SK-N-SH (cell line): Measurements from ENCODE around the gene PAAF1. TPM values are rescaled to one million over a fixed set of nuclear protein-coding genes. Genes with fewer than 3 reads are reported as not detected.
"Not testable (repeated sequence)": the region's sequence is repeated elsewhere in the genome, so short reads cannot be mapped to it uniquely, and the experiment has no call there.

Experiments used
- CTCF ChIA-PET: fragments of 300-600, 350-600 bp; formaldehyde crosslinking; extraction: SDS; loops from one replicate; lab custom pipeline; 2021; lab: Yijun Ruan, JAX
- POLR2A ChIA-PET: fragments of 350-600 bp; sonication (Branson Sonifier 250); formaldehyde crosslinking; extraction: SDS; loops from one replicate; lab custom pipeline; 2020; ENCODE audit warnings: antibody characterized with exemption, inconsistent platforms; lab: Yijun Ruan, JAX
- DNase-seq: peaks from one replicate; pipeline ENCODE4 v3.0.0; 2012
- H2AFZ ChIP-seq: fragments of 200-600 bp; sonication (generic); 2 replicates; pipeline ENCODE4 v1.8.1; 2016; ENCODE audit warnings: antibody characterized with exemption, mild to moderate bottlenecking, low read depth
- H3F3A ChIP-seq: fragments of 200-600 bp; sonication (generic); replicated peaks from 2 replicates; pipeline ENCODE3; 2016; ENCODE audit warnings: antibody characterized with exemption, mild to moderate bottlenecking; ENCODE audit not compliant: insufficient read depth
- H3K27ac ChIP-seq, 2 experiments: fragments of 200-500 bp in 1 of 2; fragments of 200-600 bp in 1 of 2; sonication (Bioruptor generic) in 1 of 2; sonication (generic), shearing (Covaris generic) in 1 of 2; 2 replicates each; pipeline versions ENCODE4 v1.5.1 to v1.6.1; 2014 to 2016; ENCODE audit warnings: low read depth in 2 of 2, inconsistent platforms in 1 of 2, low read length in 1 of 2, mild to moderate bottlenecking in 1 of 2, mixed read lengths in 1 of 2
- H3K27me3 ChIP-seq: fragments of 200-600 bp; sonication (generic), shearing (Covaris generic); 2 replicates; pipeline ENCODE4 v1.6.1; 2016; ENCODE audit warnings: mixed run types; ENCODE audit not compliant: insufficient read depth
- H3K36me3 ChIP-seq, 2 experiments: fragments of 200-500 bp in 1 of 2; fragments of 200-600 bp in 1 of 2; sonication (Bioruptor generic) in 1 of 2; sonication (generic) in 1 of 2; replicated peaks in 1 of 2; 2 replicates each; pipeline versions ENCODE3 to v1.5.1; 2014 to 2016; ENCODE audit warnings: low read length in 1 of 2, mild to moderate bottlenecking in 1 of 2; ENCODE audit not compliant: insufficient read depth in 2 of 2, control insufficient read depth in 1 of 2
- H3K4me1 ChIP-seq, 2 experiments: fragments of 200-500 bp in 1 of 2; fragments of 200-600 bp in 1 of 2; sonication (Bioruptor generic) in 1 of 2; sonication (generic), shearing (Covaris generic) in 1 of 2; 2 replicates each; pipeline versions ENCODE4 v1.5.1 to v1.6.1; 2014 to 2016; ENCODE audit warnings: low read depth in 1 of 2, low read length in 1 of 2, mixed run types in 1 of 2; ENCODE audit not compliant: insufficient read depth in 2 of 2, control insufficient read depth in 1 of 2
- H3K4me2 ChIP-seq: fragments of 200-600 bp; sonication (generic), shearing (Covaris generic); 2 replicates; pipeline ENCODE4 v1.6.1; 2017; ENCODE audit warnings: mixed run types
- H3K4me3 ChIP-seq, 2 experiments: fragments of 200-500 bp in 1 of 2; fragments of 200-600 bp in 1 of 2; sonication (Bioruptor generic) in 1 of 2; sonication (generic), shearing (Covaris generic) in 1 of 2; 2 replicates each; pipeline versions ENCODE4 v1.5.1 to v1.8.1; 2014 to 2016; ENCODE audit warnings: low read depth in 2 of 2, inconsistent platforms in 1 of 2, low read length in 1 of 2, mild to moderate bottlenecking in 1 of 2, mixed read lengths in 1 of 2, moderate library complexity in 1 of 2
- H3K79me2 ChIP-seq: fragments of 200-600 bp; sonication (generic); 2 replicates; pipeline ENCODE4 v1.8.1; 2017; ENCODE audit warnings: mild to moderate bottlenecking; ENCODE audit not compliant: insufficient read depth
- H3K9ac ChIP-seq: fragments of 200-600 bp; sonication (generic); 2 replicates; pipeline ENCODE4 v1.6.1; 2017; ENCODE audit warnings: mixed run types
- H3K9me2 ChIP-seq: fragments of 200-600 bp; sonication (generic); 2 replicates; pipeline ENCODE4 v1.6.1; 2017; ENCODE audit warnings: mixed run types
- H3K9me3 ChIP-seq: fragments of 200-600 bp; sonication (generic); 2 replicates; pipeline ENCODE4 v1.6.1; 2017; ENCODE audit warnings: mixed run types, mild to moderate bottlenecking, moderate library complexity
- H4K20me1 ChIP-seq: fragments of 200-600 bp; sonication (generic); 2 replicates; pipeline ENCODE4 v1.6.1; 2017; ENCODE audit warnings: mild to moderate bottlenecking, mixed run types; ENCODE audit not compliant: insufficient read depth
- EP300 ChIP-seq, 2 experiments: IDR thresholded peaks; 2 replicates each; pipeline versions ENCODE4 v1.4.0 to v1.6.1; 2012; ENCODE audit warnings: borderline replicate concordance in 1 of 2, low read depth in 1 of 2, low read length in 1 of 2
- EZH2phosphoT487 ChIP-seq: fragments of 200-600 bp; sonication (generic); IDR thresholded peaks from 2 replicates; pipeline ENCODE4 v1.6.1; 2017; ENCODE audit warnings: low read depth, mixed run types, mild to moderate bottlenecking, antibody characterized with exemption, moderate library complexity, borderline replicate concordance
- FOSL2 ChIP-seq: IDR thresholded peaks from 2 replicates; pipeline ENCODE4 v1.4.0; 2012; ENCODE audit warnings: low read depth, mild to moderate bottlenecking, moderate library complexity, borderline replicate concordance
- FOXM1 ChIP-seq: IDR thresholded peaks from 2 replicates; pipeline ENCODE4 v1.4.0; 2012; ENCODE audit warnings: low read depth, mild to moderate bottlenecking
- GATA2 ChIP-seq: sonication (generic); formaldehyde crosslinking; IDR thresholded peaks from 2 replicates; pipeline ENCODE4 v1.5.0; 2020; ENCODE audit warnings: mild to moderate bottlenecking, missing genetic modification reagents
- JUND ChIP-seq: IDR thresholded peaks from 2 replicates; pipeline ENCODE4 v1.4.0; 2012
- MEF2A ChIP-seq: IDR thresholded peaks from 2 replicates; pipeline ENCODE4 v1.4.0; 2012; ENCODE audit warnings: low read depth, borderline replicate concordance
- MXI1 ChIP-seq: IDR thresholded peaks from 2 replicates; pipeline ENCODE4 v1.6.1; 2012; ENCODE audit warnings: mild to moderate bottlenecking, low read depth, low read length, improper control_type of control experiment
- NRF1 ChIP-seq: IDR thresholded peaks from 2 replicates; pipeline ENCODE4 v1.6.1; 2012; ENCODE audit warnings: low read depth, mild to moderate bottlenecking, low read length
- POLR2AphosphoS5 ChIP-seq: IDR thresholded peaks from 2 replicates; pipeline ENCODE4 v1.6.1; 2012; ENCODE audit warnings: low read depth, low read length
- SIN3A ChIP-seq: IDR thresholded peaks from 2 replicates; pipeline ENCODE4 v1.6.1; 2012; ENCODE audit warnings: low read depth, mild to moderate bottlenecking, low read length, moderate library complexity, borderline replicate concordance
- SMC3 ChIP-seq: IDR thresholded peaks from 2 replicates; pipeline ENCODE4 v1.6.1; 2012; ENCODE audit warnings: low read depth, low read length, improper control_type of control experiment
- TAF1 ChIP-seq: IDR thresholded peaks from 2 replicates; pipeline ENCODE4 v1.6.1; 2012; ENCODE audit warnings: low read depth, mild to moderate bottlenecking, low read length, moderate library complexity, borderline replicate concordance
- TCF12 ChIP-seq: IDR thresholded peaks from 2 replicates; pipeline ENCODE4 v1.4.0; 2012
- TEAD4 ChIP-seq: IDR thresholded peaks from 2 replicates; pipeline ENCODE4 v1.4.0; 2012; ENCODE audit warnings: mild to moderate bottlenecking, borderline replicate concordance; ENCODE audit not compliant: insufficient read depth
- USF1 ChIP-seq: IDR thresholded peaks from 2 replicates; pipeline ENCODE4 v1.4.0; 2012; ENCODE audit warnings: low read depth, borderline replicate concordance
- USF2 ChIP-seq: fragments of 150-350 bp; IDR thresholded peaks from 2 replicates; pipeline ENCODE4 v1.6.1; 2017; ENCODE audit warnings: antibody characterized with exemption, low read length, low read depth, borderline replicate concordance
- YY1 ChIP-seq: IDR thresholded peaks from 2 replicates; pipeline ENCODE4 v1.4.0; 2012; ENCODE audit warnings: low read depth, mild to moderate bottlenecking
- ZBTB33 ChIP-seq: IDR thresholded peaks from 2 replicates; pipeline ENCODE4 v1.4.0; 2012; ENCODE audit warnings: low read depth, borderline replicate concordance
- WGBS: methylation state at CpG from one replicate; pipeline ENCODE4 v1.1.6; 2017; ENCODE audit warnings: low lambda C conversion rate; 5-methylcytosine and 5-hydroxymethylcytosine counted together
- polyA plus RNA-seq, 3 experiments: library from polyadenylated mRNA; depleted of rRNA; stranded (reverse); fragments of >200 nt; gene quantifications; 2 replicates each; pipeline ENCODE4 v1.2.3, GENCODE V29; 2012

Gene PAAF1
- polyA plus RNA-seq, 1 of the 3 experiments (the other 2 are of a cell fraction), result 23.2 TPM

- POLR2A ChIA-PET, result interaction anchor here (0.6 kb wide), 1 partner anchor 93 kb away, joined by 5 read pairs; no protein-coding TSS in a partner anchor
- H3K9me3 ChIP-seq, H3K27ac ChIP-seq, H3K9ac ChIP-seq, H3K4me3 ChIP-seq, H3K27me3 ChIP-seq, CTCF ChIA-PET, H2AFZ ChIP-seq, H3K4me1 ChIP-seq, H3K9me2 ChIP-seq, H4K20me1 ChIP-seq, H3K4me2 ChIP-seq, DNase-seq, H3F3A ChIP-seq: not testable (repeated sequence)
- Histone ChIP-seq H3K36me3 (peaks cover 4 to 11% of the 10 kb centered on the region in 2 experiments), H3K79me2 (peaks cover 29% of the 10 kb centered on the region)
- 80% methylated on average over 10 of the region's 10 CpGs for WGBS
Observed at GRCh38 chr11:73880449-73880848, 3.6 kb downstream of the PAAF1 start.

- Histone ChIP-seq H3K9me3 (no peaks in the 10 kb centered on the region), H3K9ac (no peak overlapping the region), H3K27ac (no peak overlapping the region), H3K36me3 (peaks cover 13 to 21% of the 10 kb centered on the region in 2 experiments), H3K79me2 (no peaks in the 10 kb centered on the region; the same call in 1 of the 2 replicates), H3K4me3 (no peak overlapping the region), H3K4me2 (no peak overlapping the region), H4K20me1 (no peaks in the 10 kb centered on the region), H3K27me3 (no peaks in the 10 kb centered on the region), H3F3A (peaks cover 3% of the 10 kb centered on the region), H2AFZ (no peak overlapping the region), H3K9me2 (no peaks in the 10 kb centered on the region), H3K4me1 (peaks cover 0 to under 1% of the 10 kb centered on the region in 2 experiments; a peak in 2 of 4 replicates)
- TF ChIP-seq TAF1, result no peak
- no peak for TF ChIP-seq GATA2 (CRISPR knock-in tag)
- no peak for TF ChIP-seq TCF12
- TF ChIP-seq MEF2A, result no peak
- no peak for TF ChIP-seq USF2
- TF ChIP-seq JUND, result no peak
- TF ChIP-seq EZH2phosphoT487, result no peak
- no peak for TF ChIP-seq NRF1
- no peak for TF ChIP-seq SIN3A
- no peak for TF ChIP-seq MXI1
- TF ChIP-seq SMC3, result no peak
- no peak for TF ChIP-seq FOSL2
- TF ChIP-seq USF1, result no peak
- TF ChIP-seq YY1, result no peak
- no peak for TF ChIP-seq FOXM1
- TF ChIP-seq EP300 (IDR thresholded peaks at IDR 0.05; ENCODE audit: borderline replicate concordance in 1 of 2, low read depth in 1 of 2, low read length in 1 of 2), result no peak
- TF ChIP-seq TEAD4, result no peak
- no peak for TF ChIP-seq ZBTB33
- TF ChIP-seq POLR2AphosphoS5, result no peak
- ChIA-PET POLR2A (no interaction called here), CTCF (no interaction called here)
- 97% methylated on average over 2 of the region's 2 CpGs for WGBS
- no peak for DNase-seq
Observed at GRCh38 chr11:73883856-73884255, 7.1 kb downstream of the PAAF1 start.
